H1 (cell line): ENCODE measurements around the gene SLC19A1.

Experiments used
- CTCF ChIP-seq, 3 experiments: IDR thresholded peaks; 1 replicate in 2 of 3; 2 replicates in 1 of 3; pipeline versions ENCODE4 v1.5.1 to v1.6.1; 2011; ENCODE audit warnings: low read length in 3 of 3, mild to moderate bottlenecking in 3 of 3, inconsistent platforms in 2 of 3, low read depth in 1 of 3, moderate library complexity in 1 of 3; ENCODE audit not compliant: insufficient read depth in 1 of 3; ENCODE audit errors: control extremely low read depth in 1 of 3
- EP300 ChIP-seq, 2 experiments: IDR thresholded peaks; 1 replicate in 1 of 2; 2 replicates in 1 of 2; pipeline ENCODE4 v1.6.1; 2011 to 2012; ENCODE audit warnings: low read depth in 2 of 2, low read length in 2 of 2, mild to moderate bottlenecking in 2 of 2, borderline replicate concordance in 1 of 2, inconsistent platforms in 1 of 2, moderate library complexity in 1 of 2
- EZH2 ChIP-seq: fragments of 200-600 bp; sonication (generic); IDR thresholded peaks from 2 replicates; pipeline ENCODE4 v1.7.1; 2012; ENCODE audit warnings: low read depth, mild to moderate bottlenecking, moderate library complexity, low read length, inconsistent platforms; ENCODE audit not compliant: severe bottlenecking
- JUN ChIP-seq: IDR thresholded peaks from 2 replicates; pipeline ENCODE4 v1.6.1; 2011; ENCODE audit warnings: low read depth, mild to moderate bottlenecking, improper control_type of control experiment, low read length
- POLR2A ChIP-seq, 2 experiments: IDR thresholded peaks; 1 replicate in 1 of 2; 2 replicates in 1 of 2; pipeline ENCODE4 v1.6.1; 2011; ENCODE audit warnings: low read depth in 2 of 2, low read length in 2 of 2, mild to moderate bottlenecking in 2 of 2; ENCODE audit errors: control extremely low read depth in 1 of 2
- ZNF274 ChIP-seq: IDR thresholded peaks from 2 replicates; pipeline ENCODE4 v1.7.0; 2012; ENCODE audit warnings: low read length, borderline replicate concordance; ENCODE audit errors: extremely low read depth

- TF ChIP-seq ZNF274 (no peak), POLR2A (IDR thresholded peaks at IDR 0.05; ENCODE audit: control extremely low read depth in 1 of 2, low read depth in 2 of 2, low read length in 2 of 2) (no peak), CTCF (IDR thresholded peaks at IDR 0.05; ENCODE audit: control extremely low read depth in 1 of 3, insufficient read depth in 1 of 3, low read depth in 1 of 3, low read length in 3 of 3) (no peak), JUN (no peak), EZH2 (no peak), EP300 (IDR thresholded peaks at IDR 0.05; ENCODE audit: borderline replicate concordance in 1 of 2, low read depth in 2 of 2, low read length in 2 of 2) (no peak)
Measured at GRCh38 chr21:45516671-45517151, 25.5 kb downstream of the SLC19A1 start.
